ENCODE results near the gene KLHL29.

Gene KLHL29

GRCh38 chr2:23546913-23547312 is 161.9 kb downstream of the KLHL29 start:
- H3K9me3 ChIP-seq = no peaks in the 10 kb centered on the region
- TF ChIP-seq CTCF (IDR thresholded peaks at IDR 0.05; ENCODE audit: low read depth, low read length) = no peak
- no peaks in the 10 kb centered on the region for H3K27me3 ChIP-seq
- DNase-seq = no peak
- H3K36me3 ChIP-seq = no peaks in the 10 kb centered on the region
- peaks cover 73% of the 10 kb centered on the region for H3K4me1 ChIP-seq
- H3K4me3 ChIP-seq (ENCODE audit: low read depth, low read length) = no peak overlapping the region

DNA sequence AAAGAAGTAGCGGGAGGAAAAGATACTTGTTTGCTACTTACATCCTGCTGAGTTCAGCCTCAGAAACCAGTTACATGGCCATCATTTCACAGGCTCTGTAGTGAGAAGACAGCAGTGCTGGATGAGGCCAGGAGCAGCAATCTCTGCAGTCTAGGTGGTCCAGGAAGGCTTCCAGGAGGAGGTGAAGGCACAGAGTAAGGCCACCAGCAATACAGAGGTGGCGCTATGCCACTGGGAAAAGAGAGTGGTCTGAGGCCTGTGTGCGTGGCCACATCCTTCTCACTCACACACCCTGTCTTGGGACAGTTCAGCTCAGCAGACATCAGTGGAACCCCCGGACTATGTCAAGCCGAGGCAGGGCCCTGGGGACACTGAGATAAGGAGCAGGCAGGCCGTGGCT is 162.7 kb downstream of the KLHL29 start:
- no peaks in the 10 kb centered on the region for H3K9me3 ChIP-seq
- no peaks in the 10 kb centered on the region for H3K27me3 ChIP-seq
- no peak for DNase-seq
- H3K4me1 ChIP-seq = peaks cover 64% of the 10 kb centered on the region
- H3K4me3 ChIP-seq (ENCODE audit: low read depth, low read length) = no peak overlapping the region
- H3K36me3 ChIP-seq = no peaks in the 10 kb centered on the region
- TF ChIP-seq CTCF (IDR thresholded peaks at IDR 0.05; ENCODE audit: low read depth, low read length) = peak; percentile 27; the same call in 1 of the 2 replicates

GRCh38 chr2:23548143-23548769 is 163.3 kb downstream of the KLHL29 start:
- Histone ChIP-seq H3K27me3 (no peaks in the 10 kb centered on the region), H3K9me3 (no peaks in the 10 kb centered on the region), H3K4me1 (peaks cover 59% of the 10 kb centered on the region), H3K4me3 (ENCODE audit: low read depth, low read length) (no peak overlapping the region), H3K36me3 (no peaks in the 10 kb centered on the region)
- TF ChIP-seq CTCF (IDR thresholded peaks at IDR 0.05; ENCODE audit: low read depth, low read length) = no peak
- no peak for DNase-seq

DNA sequence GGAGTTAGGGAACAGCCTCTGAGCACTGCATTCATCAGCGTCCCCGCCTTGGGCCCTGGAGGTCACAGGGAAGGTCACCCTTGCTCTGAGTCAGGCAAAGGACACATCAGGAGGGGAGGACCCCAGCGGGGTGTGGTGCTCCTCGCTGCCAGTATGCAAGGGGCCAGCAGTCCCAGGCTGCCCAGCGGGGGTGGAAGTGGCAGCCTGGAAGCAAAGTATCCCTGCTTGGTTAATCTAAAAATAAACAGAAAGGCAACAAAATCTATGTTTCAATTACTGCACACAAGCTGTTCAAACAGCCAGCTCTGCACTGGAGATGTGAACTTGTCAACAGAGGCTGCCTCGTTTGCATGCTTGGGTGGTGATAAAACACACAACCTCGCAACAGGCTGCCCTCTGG is 164.1 kb downstream of the KLHL29 start:
- Histone ChIP-seq H3K4me3 (ENCODE audit: low read depth, low read length) (no peak overlapping the region), H3K27me3 (no peaks in the 10 kb centered on the region), H3K9me3 (no peaks in the 10 kb centered on the region), H3K36me3 (no peaks in the 10 kb centered on the region), H3K4me1 (peaks cover 52% of the 10 kb centered on the region)
- no peak for TF ChIP-seq CTCF (IDR thresholded peaks at IDR 0.05; ENCODE audit: low read depth, low read length)
- no peak for DNase-seq

GRCh38 chr2:23549821-23550530 is 165.0 kb downstream of the KLHL29 start:
- Histone ChIP-seq H3K4me3 (ENCODE audit: low read depth, low read length) (no peak overlapping the region), H3K36me3 (no peaks in the 10 kb centered on the region), H3K27me3 (no peaks in the 10 kb centered on the region), H3K4me1 (peaks cover 47% of the 10 kb centered on the region), H3K9me3 (no peaks in the 10 kb centered on the region)
- TF ChIP-seq CTCF (IDR thresholded peaks at IDR 0.05; ENCODE audit: low read depth, low read length) = no peak
- DNase-seq = no peak

DNA sequence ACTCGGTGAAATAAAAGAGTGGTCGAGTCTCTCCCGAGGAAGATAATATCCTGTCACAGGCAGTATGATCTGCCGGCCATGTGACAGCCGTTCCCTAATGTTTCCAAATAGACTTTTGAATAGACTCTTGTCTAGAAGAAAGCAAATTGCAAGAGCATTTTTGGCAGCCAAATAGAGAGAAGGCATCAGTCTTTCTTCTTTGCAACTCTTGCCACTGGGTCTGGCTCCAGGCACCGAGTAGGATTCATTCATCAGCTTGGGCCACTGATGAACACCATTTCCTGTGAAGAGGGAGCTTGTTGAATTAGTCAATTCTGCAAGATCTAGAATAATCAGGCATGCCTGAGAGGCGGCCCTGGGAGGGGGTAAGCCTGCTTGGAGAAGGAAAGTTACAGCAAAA is 165.6 kb downstream of the KLHL29 start:
- DNase-seq = no peak
- H3K27me3 ChIP-seq = no peaks in the 10 kb centered on the region
- no peak overlapping the region for H3K4me3 ChIP-seq (ENCODE audit: low read depth, low read length)
- H3K36me3 ChIP-seq = no peaks in the 10 kb centered on the region
- no peak for TF ChIP-seq CTCF (IDR thresholded peaks at IDR 0.05; ENCODE audit: low read depth, low read length)
- peaks cover 42% of the 10 kb centered on the region for H3K4me1 ChIP-seq
- H3K9me3 ChIP-seq = no peaks in the 10 kb centered on the region
